Natural killer cell (primary cell): ENCODE results near the gene VAC14. TPM values are rescaled to one million over a fixed set of nuclear protein-coding genes. Genes with fewer than 3 reads are reported as not detected.

Experiments used
- ATAC-seq, 3 donors: fragments of 150-1000 bp in 2 of 3; fragments of 200-7000 bp in 1 of 3; cut with Tn5 transposase; 1 replicate in 1 of 3; 2 replicates in 2 of 3; pipeline ENCODE4 v1.10.0; 2021; ENCODE audit warnings: mild to moderate bottlenecking in 2 of 3, moderate library complexity in 2 of 3
- DNase-seq, 2 donors: peaks; one replicate each; pipeline versions ENCODE4 v3.0.0 to v3.0.0-alpha.2; 2013 to 2021; ENCODE audit warnings: mixed read lengths in 1 of 2
- H3K27ac ChIP-seq: one replicate; pipeline ENCODE4 v1.5.1; 2013; ENCODE audit warnings: mild to moderate bottlenecking, low read length
- H3K27me3 ChIP-seq: one replicate; pipeline ENCODE4 v1.6.1; 2013; ENCODE audit warnings: low read length; ENCODE audit not compliant: control insufficient read depth, insufficient read depth
- H3K36me3 ChIP-seq: one replicate; pipeline ENCODE4 v1.6.1; 2013; ENCODE audit warnings: low read length; ENCODE audit not compliant: control insufficient read depth, insufficient read depth
- H3K4me1 ChIP-seq: one replicate; pipeline ENCODE4 v1.6.1; 2013; ENCODE audit warnings: low read length; ENCODE audit not compliant: control insufficient read depth, insufficient read depth
- H3K4me3 ChIP-seq: one replicate; pipeline ENCODE4 v1.5.1; 2013; ENCODE audit warnings: low read length
- H3K9me3 ChIP-seq: one replicate; pipeline ENCODE4 v1.6.1; 2013; ENCODE audit warnings: low read length; ENCODE audit not compliant: control insufficient read depth, insufficient read depth
- H3K27ac Mint-ChIP-seq, 2 donors: one replicate each; pipeline ENCODE4 v1.8.0; 2022; ENCODE audit warnings: mild to moderate bottlenecking in 2 of 2, mixed read lengths in 2 of 2, moderate library complexity in 1 of 2
- H3K27me3 Mint-ChIP-seq, 2 donors: one replicate each; pipeline ENCODE4 v1.8.0; 2022; ENCODE audit warnings: low read depth in 2 of 2, mixed read lengths in 2 of 2
- H3K36me3 Mint-ChIP-seq: one replicate; pipeline ENCODE4 v1.8.0; 2022; ENCODE audit warnings: mixed read lengths
- H3K4me1 Mint-ChIP-seq, 2 donors: one replicate each; pipeline ENCODE4 v1.8.0; 2022; ENCODE audit warnings: mixed read lengths in 2 of 2
- H3K4me3 Mint-ChIP-seq: one replicate; pipeline ENCODE4 v1.8.0; 2022; ENCODE audit warnings: mild to moderate bottlenecking, moderate library complexity, mixed read lengths
- H3K9me3 Mint-ChIP-seq, 2 donors: one replicate each; pipeline ENCODE4 v1.8.0; 2022; ENCODE audit warnings: mixed read lengths in 2 of 2
- CTCF ChIP-seq: fragments of 200-600 bp; IDR thresholded peaks from one replicate; pipeline ENCODE4 v1.8.0; 2022; ENCODE audit warnings: antibody characterized with exemption
- WGBS: methylation state at CpG from one replicate; pipeline ENCODE4 v1.1.7; 2013; ENCODE audit warnings: missing lambda C conversion rate; ENCODE audit not compliant: insufficient coverage; 5-methylcytosine and 5-hydroxymethylcytosine counted together
- intact Hi-C: fragments of 100-400 bp; cut with micrococcal nuclease; formaldehyde crosslinking; loops from one replicate; pipeline ENCODE4 v1.14.2; 2022
- total RNA-seq, 4 donors: library from RNA; stranded (reverse); fragments of 120-200 nt in 1 of 4; gene quantifications; one replicate each; pipeline versions ENCODE4 v1.2.3 to v1.2.4, GENCODE V29; 2013 to 2022

The VAC14 gene
- total RNA-seq, 3 donors from 2014 or later (not counting 1 experiment from before 2014, with no cell fraction given): 33.9 to 45.6 (median 43.4) TPM

DNA sequence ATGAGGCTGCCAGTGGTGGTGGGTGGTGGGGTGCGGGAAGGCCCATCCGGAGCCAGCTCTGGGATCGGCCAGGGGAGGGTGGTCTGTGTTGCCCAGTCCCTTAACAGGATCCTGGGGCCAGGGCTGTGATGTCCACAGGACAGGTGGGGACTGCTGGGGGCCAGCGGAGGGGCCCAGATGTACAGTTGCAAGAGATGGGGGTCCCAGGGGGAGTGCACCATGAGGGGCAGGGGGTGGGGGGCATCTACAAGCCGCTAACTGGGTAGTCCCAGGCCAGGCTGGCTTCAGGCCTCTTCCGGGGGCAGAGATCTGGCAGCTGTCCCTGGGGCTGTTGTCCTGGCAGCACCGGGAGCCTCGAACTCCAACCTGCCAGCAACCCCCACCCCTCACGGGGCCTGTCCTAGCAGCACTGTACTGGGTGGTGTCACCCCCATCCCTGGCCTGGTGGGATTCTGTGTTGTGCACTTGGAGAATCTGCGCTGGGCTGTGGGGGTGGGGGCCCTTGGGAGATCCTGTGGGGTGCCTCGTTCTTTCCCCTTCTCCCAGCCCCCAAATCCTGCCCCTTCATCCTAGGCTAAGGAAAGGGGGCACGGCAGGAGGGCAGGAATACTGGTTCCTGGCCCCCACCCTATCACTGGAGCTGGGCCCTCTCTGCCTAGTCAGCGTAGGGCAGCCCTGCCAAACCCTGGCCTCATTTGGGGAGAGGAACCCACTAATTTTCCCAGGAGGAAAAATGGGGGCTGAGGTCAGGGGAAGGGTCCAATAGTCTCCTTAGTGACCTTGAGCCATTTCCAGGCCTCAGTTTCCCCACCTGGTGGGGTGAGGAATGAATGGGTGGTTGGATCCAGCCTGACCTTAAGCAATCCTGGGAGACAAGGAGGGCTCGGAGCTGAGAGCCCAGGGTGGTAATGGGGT is 116.6 kb downstream of the VAC14 start:
- H3K4me1 Mint-ChIP-seq: peaks cover 0 to 10% of the 10 kb centered on the region in 2 donors
- H3K9me3 Mint-ChIP-seq: no peaks in the 10 kb centered on the region
- intact Hi-C loops: no loop called here
- Histone ChIP-seq H3K27me3 (peaks cover 8% of the 10 kb centered on the region), H3K9me3 (no peaks in the 10 kb centered on the region), H3K4me3 (no peak overlapping the region), H3K36me3 (no peaks in the 10 kb centered on the region), H3K27ac (no peak overlapping the region), H3K4me1 (peaks cover 7% of the 10 kb centered on the region)
- no peak for TF ChIP-seq CTCF
- no peak overlapping the region for H3K4me3 Mint-ChIP-seq
- H3K27ac Mint-ChIP-seq: no peak overlapping the region
- ATAC-seq: no peak
- no peaks in the 10 kb centered on the region for H3K36me3 Mint-ChIP-seq
- 88% methylated on average over 11 of the region's 14 CpGs for WGBS
- peaks cover 0 to 2% of the 10 kb centered on the region in 2 donors for H3K27me3 Mint-ChIP-seq
- no peak for DNase-seq

DNA sequence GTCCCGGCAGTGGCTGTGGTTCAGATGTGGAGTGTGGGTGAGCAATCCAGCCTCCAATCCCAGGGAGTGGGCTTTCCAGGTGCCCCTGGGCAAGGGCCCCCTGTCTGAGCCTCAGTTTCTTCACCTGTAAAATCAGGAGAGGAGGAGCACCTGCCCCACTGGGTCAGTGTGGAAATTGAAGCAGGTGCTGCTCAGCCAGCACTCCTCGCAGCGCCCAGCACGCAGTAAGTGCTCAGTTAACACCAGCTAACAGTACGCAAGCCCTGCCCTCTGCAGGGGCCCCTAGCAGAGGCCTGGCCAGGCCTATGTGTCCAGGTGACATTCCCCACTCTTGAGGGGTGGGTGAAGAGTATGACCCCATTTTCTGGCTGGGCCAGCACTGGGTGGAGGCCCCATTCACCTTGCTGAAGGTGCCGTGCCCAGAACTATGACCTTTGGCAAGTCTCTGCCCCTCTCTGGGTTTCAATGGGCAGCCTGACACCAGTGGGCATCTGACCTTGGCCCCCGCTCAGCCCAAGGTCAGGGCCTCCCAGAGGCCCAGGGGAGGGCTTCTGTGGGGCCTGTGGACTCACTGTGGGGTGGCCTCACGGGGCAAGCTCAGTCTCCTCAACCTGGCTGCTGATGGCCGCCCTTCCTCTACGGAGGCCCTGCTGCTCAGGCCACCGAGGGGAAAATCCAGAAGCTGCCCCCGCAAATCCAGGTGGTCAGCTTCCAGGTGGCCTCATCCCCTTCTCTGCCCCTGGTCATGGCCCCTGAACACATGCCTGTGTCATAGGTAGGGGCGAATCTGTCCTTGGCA is 117.6 kb downstream of the VAC14 start:
- Mint-ChIP-seq H3K27me3 (peaks cover 0 to 2% of the 10 kb centered on the region in 2 donors), H3K9me3 (no peaks in the 10 kb centered on the region), H3K4me1 (peaks cover 0 to 20% of the 10 kb centered on the region in 2 donors), H3K27ac (no peak overlapping the region), H3K4me3 (no peak overlapping the region), H3K36me3 (no peaks in the 10 kb centered on the region)
- DNase-seq: no peak
- H3K4me1 ChIP-seq: peaks cover 13% of the 10 kb centered on the region
- TF ChIP-seq CTCF: no peak
- no peaks in the 10 kb centered on the region for H3K36me3 ChIP-seq
- WGBS: 91% methylated on average over 13 of the region's 13 CpGs
- H3K27ac ChIP-seq: no peak overlapping the region
- no peak for ATAC-seq
- H3K4me3 ChIP-seq: no peak overlapping the region
- peaks cover 8% of the 10 kb centered on the region for H3K27me3 ChIP-seq
- intact Hi-C loops: no loop called here
- no peaks in the 10 kb centered on the region for H3K9me3 ChIP-seq

GRCh38 chr16:70682239-70683145 is 118.5 kb downstream of the VAC14 start:
- Histone ChIP-seq H3K9me3 (no peaks in the 10 kb centered on the region), H3K27ac (no peak overlapping the region), H3K36me3 (no peaks in the 10 kb centered on the region), H3K27me3 (peaks cover 8% of the 10 kb centered on the region), H3K4me1 (peaks cover 13% of the 10 kb centered on the region), H3K4me3 (no peak overlapping the region)
- ATAC-seq (no peak), DNase-seq (no peak)
- no peak overlapping the region for H3K27ac Mint-ChIP-seq
- peaks cover 0 to 20% of the 10 kb centered on the region in 2 donors for H3K4me1 Mint-ChIP-seq
- no peaks in the 10 kb centered on the region for H3K36me3 Mint-ChIP-seq
- intact Hi-C loops: no loop called here
- H3K9me3 Mint-ChIP-seq: no peaks in the 10 kb centered on the region
- H3K27me3 Mint-ChIP-seq: peaks cover 0 to 2% of the 10 kb centered on the region in 2 donors
- TF ChIP-seq CTCF: no peak
- 81% methylated on average over 10 of the region's 14 CpGs for WGBS
- no peak overlapping the region for H3K4me3 Mint-ChIP-seq
